HG03280 (cell line): Measurements from ENCODE around the gene PPM1E.
"Not testable (repeated sequence)": the region's sequence is repeated elsewhere in the genome, so short reads cannot be mapped to it uniquely, and the experiment has no call there.

ENCODE experiments used
- ATAC-seq: cut with Tn5 transposase; IDR thresholded peaks from one replicate; pipeline ENCODE4 v1.9.1; 2021; ENCODE audit warnings: mild to moderate bottlenecking, moderate library complexity; ENCODE audit not compliant: unreplicated experiment

Gene PPM1E

DNA sequence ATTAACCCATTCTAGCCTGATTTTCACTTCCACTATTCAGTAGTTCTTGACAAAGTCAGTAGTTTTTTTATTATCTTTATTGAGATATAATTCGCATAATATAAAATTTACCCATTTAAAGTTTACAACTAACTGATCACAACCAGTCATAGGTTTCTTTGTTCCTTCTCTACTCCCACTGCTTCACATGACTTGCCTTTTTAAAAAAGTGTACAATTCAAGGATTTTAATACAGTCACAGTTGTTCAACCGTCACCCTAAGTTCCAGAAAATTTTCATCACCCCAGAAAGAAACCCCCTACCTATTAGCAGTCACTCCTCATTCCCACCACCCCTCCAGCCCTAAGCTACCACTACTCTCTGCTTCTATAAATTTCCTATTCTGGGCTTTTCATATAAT lies 188.5 kb downstream of the PPM1E start:
- no peak for ATAC-seq

DNA sequence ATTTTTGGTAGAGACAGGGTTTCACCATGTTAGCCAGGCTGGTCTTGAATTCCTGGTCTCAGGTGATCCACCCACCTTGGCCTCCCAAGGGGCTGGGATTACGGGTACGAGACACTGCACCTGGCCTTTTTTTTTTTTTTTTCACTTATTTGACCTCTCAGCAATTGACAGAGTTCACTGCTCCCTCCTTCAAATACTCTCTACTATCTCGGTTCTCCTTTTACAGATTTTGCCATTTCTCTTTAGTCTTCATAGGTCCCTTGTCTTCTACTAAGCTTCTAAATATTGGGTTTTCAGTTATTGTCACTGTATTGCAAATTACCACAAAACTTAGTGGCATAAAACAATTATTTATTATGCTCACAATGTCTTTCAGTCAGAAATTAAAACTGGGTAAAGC lies 191.8 kb downstream of the PPM1E start:
- ATAC-seq: no peak

GRCh38 chr17:58947824-58948223 lies 192.2 kb downstream of the PPM1E start:
- no peak for ATAC-seq

DNA sequence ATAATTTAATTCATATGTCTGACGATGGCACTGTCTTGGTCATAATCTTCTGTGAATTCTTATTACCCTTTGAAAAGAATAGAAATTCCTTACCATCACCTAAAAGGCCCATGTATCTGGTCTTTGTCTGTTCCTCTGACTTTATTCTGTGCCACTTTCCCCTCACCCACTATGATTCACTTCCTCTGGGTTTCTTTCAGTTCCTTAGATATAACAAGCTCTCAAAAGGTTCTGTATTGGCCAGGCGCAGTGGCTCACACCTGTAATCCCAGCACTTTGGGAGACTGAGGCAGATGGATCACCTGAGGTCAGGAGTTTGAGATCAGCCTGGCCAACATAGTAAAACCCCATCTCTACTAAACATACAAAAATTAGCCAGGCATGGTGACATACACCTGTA lies 198.7 kb downstream of the PPM1E start:
- not testable (repeated sequence) for ATAC-seq

- no peak for ATAC-seq
These were observed 201.5 kb downstream of the PPM1E start for GRCh38 chr17:58956997-58957724.

DNA sequence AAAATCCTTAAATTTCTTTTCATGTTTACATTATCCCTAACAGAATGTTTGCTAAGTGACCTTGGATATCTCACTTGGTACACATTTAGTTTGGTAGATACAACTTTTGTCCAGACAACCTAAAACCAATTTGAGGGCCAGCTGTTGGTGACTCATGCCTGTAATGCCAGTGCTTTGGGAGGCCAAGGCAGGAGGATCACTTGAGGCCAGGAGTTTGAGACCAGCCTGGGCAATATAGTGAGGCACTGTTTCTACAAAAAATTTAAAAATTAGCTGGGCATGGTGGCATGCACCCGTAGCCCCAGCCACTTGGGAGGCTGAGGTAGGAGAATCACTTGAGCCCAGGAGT lies 202.0 kb downstream of the PPM1E start:
- not testable (repeated sequence) for ATAC-seq

DNA sequence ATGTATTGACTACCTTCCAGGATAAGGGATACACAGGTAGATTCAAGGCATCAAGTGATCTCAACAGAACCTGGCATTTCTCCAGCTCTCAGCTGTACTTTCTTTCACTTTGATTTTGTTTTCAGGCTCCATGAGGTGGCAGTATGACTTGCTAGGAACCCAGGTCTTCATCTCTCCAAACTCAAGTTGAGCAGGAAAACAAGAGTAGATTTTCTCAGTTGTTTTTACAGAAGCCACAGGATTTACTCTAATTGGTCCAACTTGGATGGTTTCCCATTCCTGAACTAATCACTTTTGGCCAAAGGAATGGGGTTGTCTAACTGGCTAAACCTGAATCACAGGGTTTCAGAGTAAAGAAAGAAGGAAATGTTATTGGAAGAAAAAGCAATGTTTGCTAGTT lies 204.4 kb downstream of the PPM1E start:
- no peak for ATAC-seq

DNA sequence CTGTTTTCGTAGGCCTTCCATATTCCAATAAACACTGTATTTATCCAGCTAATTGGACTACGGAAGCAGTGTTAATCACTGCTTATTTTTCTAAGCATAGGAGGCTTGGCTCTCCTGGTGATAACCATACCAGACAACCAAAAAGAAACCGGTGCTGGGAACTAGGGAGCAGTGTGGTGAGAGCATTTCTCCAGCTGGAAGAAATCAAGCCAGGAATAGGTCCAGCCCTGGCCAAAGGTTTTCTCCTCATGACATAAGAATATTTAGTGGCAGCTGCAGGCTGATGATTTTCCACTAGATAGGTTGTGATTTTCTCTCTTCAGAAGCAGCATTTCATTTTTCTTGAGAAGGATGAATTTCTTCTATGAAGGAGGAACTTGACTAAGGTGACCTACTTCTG lies 209.6 kb downstream of the PPM1E start:
- no peak for ATAC-seq

- ATAC-seq: no peak
These were observed 210.6 kb downstream of the PPM1E start for GRCh38 chr17:58966208-58966607.

DNA sequence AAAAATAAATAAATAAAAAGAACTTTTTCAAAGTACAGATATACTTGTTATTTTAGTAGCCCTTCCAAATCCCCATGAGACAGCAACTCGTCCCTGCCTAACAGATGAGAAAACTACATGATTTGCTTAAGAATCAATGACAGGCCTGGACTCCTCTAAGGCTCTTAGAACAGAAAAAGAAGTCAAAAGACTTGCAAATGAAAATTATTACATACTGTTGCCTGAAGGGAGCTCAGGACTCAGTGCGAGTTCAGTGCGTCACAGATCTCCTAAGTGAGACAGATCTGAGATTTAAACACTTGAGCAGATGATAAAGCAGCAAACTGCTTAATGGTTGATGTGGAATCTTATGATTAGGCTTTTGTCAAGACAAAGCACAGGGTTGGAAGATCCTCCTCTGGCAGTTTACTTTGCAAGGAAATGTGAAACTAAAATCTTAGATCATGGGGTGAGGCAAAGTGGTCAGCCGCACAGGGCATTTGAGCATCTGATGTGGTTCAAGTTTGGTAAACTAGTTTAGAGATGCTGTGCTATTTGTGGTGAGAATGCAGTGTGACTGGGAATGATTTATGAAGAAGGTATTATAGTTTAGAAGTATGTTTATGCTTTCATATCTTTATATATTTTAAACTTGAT lies 212.9 kb downstream of the PPM1E start:
- ATAC-seq: no peak

DNA sequence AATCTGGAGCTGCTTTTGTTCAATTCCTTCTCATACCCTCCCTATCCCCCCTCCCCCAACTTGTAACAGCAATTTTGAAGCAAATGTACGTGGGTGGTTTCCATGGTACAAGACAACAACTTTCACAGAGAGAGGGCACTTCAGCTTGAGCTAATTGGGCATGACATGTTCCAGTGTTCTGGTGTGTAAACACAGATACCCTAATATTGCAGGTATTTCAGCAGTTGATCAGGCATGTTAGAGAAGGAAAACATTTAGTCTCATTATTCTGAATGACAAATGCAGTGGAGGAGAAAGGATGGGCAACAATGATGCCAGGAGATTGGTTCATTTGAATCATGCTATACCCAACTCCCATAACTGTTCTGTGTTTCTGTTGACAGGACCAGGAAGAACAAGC lies 213.5 kb downstream of the PPM1E start:
- ATAC-seq: no peak

- ATAC-seq: no peak
These were observed 214.0 kb downstream of the PPM1E start for GRCh38 chr17:58969612-58970011.

DNA sequence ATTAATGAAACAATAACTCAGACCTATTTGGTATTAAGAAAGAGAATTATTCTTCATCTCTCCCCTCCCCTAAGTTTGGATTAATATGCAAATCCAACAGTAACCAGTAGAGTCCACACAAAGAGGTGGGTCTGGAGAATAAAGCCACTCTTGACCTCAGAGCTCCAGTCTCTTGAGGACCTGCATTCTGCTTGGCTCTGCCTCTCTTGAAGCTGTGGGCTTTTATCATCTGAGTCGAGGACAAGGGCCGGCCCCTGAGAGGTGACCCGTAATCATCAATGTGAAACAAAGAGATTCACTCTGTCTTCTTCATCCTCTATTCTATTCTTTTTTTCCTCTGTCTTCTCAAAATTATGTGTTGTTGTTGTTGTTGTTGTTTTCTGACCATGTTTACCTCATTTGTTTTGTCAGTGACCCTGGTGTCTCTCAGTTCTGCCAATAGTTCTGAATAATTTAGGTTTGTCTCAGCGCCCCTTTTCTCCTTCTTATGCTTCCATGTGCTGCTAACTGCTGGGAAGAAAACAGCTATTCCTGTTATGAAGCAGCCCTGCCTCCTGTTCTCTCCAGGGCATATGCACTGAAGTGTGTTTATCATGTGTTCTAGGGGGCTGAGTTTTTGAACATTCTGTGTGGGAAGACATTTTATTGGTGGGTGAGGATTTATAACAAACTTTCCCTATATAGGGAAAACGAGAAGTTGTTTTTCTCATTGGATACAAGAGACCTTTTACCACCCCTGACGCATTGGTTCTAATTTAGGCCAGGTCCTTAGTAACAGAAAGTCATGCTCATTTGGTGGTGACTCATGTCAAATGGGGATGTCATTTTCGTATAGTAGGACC lies 215.2 kb downstream of the PPM1E start:
- ATAC-seq: no peak

DNA sequence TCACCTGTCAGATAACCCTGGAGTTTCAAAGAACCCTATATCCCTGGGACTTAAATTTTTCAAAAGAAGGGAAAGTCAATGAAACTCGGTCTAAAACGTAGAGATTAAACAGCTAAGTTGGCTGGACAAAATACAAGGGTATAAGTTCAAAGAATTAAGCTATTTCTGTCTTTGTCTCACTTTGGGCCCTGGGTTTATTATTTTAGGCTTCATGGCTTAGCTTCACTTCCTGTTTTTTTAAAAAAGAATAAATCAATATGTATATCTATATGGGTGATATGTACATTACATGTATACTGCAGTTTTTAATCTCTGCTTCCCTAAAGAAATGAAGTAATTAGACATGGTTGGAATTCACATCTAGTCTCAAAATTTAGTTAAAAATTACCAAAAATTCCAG lies 218.7 kb downstream of the PPM1E start:
- ATAC-seq: no peak

- no peak for ATAC-seq
These were observed 220.9 kb downstream of the PPM1E start for GRCh38 chr17:58976541-58976940.

- no peak for ATAC-seq
These were observed 225.2 kb downstream of the PPM1E start for GRCh38 chr17:58980706-58981481.

- ATAC-seq: no peak
These were observed 227.0 kb downstream of the PPM1E start for GRCh38 chr17:58982626-58983025.

GRCh38 chr17:58985367-58985766 lies 229.7 kb downstream of the PPM1E start:
- no peak for ATAC-seq

DNA sequence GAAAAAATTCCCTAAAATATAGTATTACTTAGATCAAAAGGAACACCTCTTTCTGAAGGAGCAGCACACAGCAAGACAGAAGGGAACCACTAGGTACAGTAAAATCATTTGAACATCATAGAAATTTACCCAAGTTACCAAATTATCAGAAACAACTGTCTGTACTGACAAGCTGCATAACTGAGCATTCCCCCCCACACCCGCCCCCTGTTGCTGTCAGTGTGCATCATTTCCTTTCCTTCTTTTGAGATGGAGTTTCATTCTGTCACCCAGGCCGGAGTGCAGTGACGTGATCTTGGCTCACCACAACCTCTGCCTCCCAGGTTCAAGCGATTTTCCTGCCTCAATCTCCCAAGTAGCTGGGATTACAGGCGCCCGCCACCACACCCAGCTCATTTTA lies 230.3 kb downstream of the PPM1E start:
- no peak for ATAC-seq

DNA sequence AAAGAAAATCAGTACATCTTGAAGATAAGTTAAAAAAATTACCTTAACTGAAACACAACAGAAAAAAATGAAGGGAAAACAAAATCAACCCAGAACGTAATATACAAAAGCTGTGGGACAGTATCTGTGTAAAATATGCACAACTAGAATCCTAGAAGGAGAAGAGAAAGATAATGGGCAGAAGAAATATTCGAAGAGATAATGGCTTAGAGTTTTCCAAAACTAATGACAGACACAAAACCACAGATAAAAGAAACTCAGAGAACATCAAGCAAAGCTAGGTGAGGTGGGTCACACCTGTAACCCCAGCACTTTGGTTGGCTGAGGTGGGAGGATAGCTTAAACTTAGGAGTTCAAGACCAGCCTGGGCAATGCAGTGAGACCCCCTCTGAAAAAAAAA lies 234.0 kb downstream of the PPM1E start:
- no peak for ATAC-seq

DNA sequence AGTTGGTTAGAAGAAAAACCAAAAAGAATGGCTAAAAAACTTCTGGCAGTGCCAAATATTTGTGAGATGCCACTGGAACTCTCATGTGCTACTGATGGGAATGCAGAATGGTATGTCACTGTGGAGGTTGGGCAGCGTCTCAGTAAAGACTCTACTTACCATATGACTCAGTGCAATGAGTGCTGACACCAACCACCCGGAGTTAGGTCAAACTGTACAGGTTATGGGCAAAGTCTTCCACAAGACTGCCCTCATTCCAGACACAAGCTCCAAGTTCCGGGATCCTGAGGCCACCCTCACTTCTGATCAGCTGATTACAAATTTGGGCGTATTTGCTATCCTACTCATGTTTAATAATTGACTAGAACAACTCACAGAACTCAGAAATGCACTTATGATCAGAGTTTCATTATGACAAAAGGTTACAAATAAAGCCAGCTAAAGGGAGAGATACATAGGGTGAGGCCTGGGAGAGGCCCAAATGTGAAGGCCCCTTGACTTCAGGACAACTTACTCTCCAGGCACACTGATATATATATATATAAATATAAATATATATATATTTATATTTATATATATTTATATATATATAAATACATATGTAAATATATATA lies 236.2 kb downstream of the PPM1E start:
- peak; percentile 50 for ATAC-seq
